GM12875 (cell line): ENCODE results near the gene COL3A1.

ENCODE experiments used
- H3K4me3 ChIP-seq: one replicate; pipeline ENCODE4 v1.5.1; 2011; ENCODE audit warnings: low read depth, low read length, control low read depth
- TF ChIP-seq, protein P1 (sequence below): IDR thresholded peaks from 2 replicates; pipeline ENCODE4 v1.5.1; 2011; ENCODE audit warnings: low read depth, mild to moderate bottlenecking, control low read depth, inconsistent platforms, low read length, moderate library complexity, borderline replicate concordance; ENCODE audit not compliant: insufficient read depth

COL3A1 gene

DNA sequence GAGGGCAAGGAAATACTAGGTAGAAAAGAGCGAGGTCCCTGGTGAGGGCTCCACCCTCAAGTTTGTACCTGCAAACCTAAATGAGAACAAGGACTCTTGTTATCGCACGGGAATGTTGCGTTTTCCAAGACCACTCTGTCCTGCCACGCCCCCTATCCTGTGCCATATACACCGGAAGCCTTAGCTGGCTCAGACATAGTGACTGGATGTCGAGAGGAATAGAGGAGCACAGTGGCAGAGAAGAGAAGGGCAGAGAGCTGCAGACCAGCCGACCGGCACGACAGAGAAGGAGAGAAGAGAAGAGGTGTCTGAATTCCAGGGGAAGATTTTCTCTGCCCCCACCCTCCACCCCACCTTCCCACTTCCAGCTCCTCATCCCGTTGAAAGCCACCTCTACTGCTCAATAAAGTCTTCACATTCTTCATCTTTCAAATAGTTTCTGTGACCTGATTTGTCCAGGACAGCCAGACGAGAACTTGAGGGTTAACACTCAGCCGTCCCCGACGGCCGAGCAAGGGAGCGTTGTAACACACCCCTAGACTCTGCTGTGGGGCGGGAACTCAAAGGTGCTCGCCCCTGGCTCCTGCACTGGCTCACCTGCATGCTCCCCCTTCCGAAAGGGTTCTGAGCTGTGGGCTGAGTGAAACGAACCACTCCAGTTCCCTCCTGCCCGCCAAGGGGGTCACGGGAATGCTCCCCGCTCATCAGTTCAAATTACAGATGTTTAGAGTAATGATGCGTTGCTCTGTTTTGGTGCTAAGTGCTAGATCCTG, 24.9 kb upstream of the COL3A1 start:
- TF ChIP-seq, protein P1, sequence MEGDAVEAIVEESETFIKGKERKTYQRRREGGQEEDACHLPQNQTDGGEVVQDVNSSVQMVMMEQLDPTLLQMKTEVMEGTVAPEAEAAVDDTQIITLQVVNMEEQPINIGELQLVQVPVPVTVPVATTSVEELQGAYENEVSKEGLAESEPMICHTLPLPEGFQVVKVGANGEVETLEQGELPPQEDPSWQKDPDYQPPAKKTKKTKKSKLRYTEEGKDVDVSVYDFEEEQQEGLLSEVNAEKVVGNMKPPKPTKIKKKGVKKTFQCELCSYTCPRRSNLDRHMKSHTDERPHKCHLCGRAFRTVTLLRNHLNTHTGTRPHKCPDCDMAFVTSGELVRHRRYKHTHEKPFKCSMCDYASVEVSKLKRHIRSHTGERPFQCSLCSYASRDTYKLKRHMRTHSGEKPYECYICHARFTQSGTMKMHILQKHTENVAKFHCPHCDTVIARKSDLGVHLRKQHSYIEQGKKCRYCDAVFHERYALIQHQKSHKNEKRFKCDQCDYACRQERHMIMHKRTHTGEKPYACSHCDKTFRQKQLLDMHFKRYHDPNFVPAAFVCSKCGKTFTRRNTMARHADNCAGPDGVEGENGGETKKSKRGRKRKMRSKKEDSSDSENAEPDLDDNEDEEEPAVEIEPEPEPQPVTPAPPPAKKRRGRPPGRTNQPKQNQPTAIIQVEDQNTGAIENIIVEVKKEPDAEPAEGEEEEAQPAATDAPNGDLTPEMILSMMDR: no peak
- H3K4me3 ChIP-seq: no peak overlapping the region

DNA sequence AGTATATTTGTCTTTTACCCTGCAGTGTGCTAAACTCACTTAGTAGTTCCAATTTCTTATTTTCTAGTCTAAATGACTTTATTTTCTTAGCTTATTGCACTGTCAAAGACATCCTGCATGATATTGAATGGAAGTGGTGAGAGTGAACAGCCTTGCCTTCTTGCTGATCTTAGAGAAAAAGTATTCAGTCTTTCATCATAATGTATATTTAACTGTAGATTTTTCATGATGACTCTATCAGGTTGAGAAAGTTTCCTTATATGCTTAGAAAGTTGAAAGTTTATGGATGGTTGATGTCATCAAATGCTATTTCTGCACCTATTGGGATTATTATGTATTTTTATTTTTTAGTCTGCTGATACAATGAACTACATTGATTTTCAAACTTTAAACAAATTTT, 21.3 kb upstream of the COL3A1 start:
- H3K4me3 ChIP-seq: no peak overlapping the region
- TF ChIP-seq, protein P1: no peak

DNA sequence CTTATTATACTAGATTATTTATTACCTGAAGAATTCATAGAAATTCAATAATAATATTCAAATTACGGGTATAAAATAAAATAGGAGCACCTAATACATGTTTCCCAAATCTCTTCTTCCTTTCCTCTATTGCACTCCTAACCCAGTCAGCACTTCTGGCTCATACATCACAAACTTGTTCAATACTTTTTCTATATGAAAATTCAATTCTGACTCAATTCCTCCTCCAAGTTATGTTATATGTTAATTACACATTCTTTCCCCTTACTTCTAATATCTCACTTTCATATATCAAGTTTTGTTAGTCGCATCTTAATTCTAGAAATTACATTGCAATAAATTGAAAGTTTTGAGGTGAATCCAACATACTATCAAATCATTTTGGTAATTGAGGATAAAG, 17.9 kb upstream of the COL3A1 start:
- no peak overlapping the region for H3K4me3 ChIP-seq
- TF ChIP-seq, protein P1: no peak

DNA sequence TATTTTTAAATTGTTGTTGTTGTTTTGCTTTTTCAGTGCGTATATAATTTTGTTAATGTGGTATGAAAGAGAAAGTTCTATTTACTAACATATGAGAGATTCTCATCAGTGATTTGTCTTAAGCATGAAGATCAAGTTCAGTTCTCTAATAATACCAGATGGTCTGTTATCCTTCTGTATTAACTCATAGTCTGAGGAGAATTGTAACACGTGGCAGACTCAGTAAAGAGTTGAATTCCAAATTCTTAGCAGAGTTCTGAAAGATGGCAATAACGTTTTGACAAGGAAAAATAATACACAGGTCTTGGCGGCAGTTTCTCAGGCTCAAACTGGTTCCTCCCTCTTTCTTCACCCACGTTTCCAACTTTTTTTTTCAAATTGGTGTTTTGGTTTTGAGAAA, 17.2 kb upstream of the COL3A1 start:
- no peak overlapping the region for H3K4me3 ChIP-seq
- TF ChIP-seq, protein P1: no peak

DNA sequence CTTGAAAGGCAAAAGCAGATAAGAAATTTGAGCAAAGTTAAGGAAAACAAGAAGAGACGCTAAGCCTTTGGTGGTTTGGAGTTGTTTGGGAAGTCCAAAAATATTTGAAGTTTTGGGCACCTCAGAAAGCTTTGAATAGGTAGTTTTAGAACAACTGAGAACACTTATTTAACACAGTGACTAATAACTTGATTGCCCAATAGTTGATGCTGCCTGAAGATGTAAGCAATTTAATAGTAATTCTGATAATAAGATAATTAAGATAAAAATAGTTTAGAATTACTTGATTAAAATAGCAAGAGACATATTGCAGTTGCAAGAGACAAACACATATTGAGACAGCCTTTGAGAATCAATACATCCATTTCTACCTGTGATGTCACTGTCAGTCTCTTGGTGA, 16.5 kb upstream of the COL3A1 start:
- TF ChIP-seq, protein P1: no peak
- H3K4me3 ChIP-seq: no peak overlapping the region

DNA sequence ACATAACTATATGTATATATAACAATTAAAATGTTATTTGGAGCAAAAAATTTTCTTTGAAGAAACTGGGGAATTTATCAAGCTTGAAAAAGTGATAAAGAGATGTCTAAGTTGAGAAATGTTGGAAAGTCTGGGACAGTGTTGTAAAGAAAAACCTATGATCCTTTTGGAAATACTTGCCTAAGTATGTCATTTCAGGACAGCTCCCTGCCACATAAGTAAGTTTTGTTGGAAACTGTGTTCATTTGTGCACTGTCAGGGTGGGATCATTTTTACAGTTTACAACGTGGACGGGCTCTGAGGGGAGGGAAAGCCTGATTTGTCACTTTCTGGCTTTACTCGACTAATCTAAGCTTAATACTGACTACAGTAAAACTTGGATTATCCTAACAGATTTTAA, 10.4 kb upstream of the COL3A1 start:
- TF ChIP-seq, protein P1: no peak
- H3K4me3 ChIP-seq: no peak overlapping the region

DNA sequence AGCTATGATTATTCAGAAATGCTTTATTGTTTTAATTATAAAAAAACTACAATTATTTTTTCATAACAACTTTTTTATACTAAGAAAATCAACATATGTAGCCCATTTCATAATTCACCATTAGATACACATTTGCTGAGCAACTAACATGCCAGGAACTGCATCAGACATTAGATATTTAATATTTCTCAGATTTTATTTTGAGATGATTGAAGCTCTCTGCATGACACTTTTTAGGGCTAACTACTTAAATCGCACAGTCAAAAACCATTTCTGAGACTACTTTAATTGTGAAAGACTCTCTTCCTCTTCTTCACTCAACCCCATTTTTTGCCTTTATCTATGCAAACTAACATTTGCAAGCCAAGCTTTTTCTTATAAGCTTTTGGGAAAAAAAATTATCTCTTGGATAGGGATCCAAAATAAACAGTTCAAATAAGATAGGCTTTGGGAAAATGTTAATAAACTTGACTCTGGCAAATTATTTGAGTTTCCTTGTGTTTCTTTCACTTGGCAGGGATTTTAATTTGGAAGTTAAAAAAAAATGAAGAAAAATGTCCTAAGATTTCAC, 9.1 kb upstream of the COL3A1 start:
- TF ChIP-seq, protein P1: no peak
- no peak overlapping the region for H3K4me3 ChIP-seq
